ENCODE measurements around the gene SSC5D.

DNA sequence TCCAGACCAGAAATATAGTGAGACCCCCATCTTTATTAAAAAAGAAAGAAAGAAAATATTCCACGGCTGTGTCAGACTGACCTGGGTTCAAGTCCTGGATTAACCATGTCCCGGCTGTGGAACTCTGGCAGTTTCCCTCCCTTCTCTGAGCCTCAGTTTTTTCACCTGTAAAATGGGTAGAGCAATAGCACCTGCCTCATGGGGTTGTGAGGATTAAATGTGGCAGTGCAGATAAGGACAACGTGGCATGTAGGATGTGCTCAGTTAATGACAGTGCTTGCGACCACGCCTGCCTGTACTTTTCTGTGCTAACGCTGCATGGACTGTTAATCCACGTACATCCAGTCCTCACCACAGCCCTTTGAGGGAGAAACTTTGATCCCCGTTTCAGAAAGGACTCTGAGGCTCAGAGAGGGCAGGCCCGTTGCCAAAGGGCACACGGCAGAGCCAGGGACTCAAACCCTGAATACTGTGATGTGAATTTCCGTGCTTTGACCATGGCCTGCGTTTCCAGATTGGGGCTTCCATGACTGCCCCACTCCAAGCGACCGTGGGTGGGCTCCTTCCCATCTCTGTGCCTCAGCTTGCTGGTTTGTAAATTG lies 32.6 kb downstream of the SSC5D start:
- TF ChIP-seq SIN3A (IDR thresholded peaks at IDR 0.05; ENCODE audit: borderline replicate concordance, insufficient read depth, low read length), result no peak
- TF ChIP-seq, protein P1, sequence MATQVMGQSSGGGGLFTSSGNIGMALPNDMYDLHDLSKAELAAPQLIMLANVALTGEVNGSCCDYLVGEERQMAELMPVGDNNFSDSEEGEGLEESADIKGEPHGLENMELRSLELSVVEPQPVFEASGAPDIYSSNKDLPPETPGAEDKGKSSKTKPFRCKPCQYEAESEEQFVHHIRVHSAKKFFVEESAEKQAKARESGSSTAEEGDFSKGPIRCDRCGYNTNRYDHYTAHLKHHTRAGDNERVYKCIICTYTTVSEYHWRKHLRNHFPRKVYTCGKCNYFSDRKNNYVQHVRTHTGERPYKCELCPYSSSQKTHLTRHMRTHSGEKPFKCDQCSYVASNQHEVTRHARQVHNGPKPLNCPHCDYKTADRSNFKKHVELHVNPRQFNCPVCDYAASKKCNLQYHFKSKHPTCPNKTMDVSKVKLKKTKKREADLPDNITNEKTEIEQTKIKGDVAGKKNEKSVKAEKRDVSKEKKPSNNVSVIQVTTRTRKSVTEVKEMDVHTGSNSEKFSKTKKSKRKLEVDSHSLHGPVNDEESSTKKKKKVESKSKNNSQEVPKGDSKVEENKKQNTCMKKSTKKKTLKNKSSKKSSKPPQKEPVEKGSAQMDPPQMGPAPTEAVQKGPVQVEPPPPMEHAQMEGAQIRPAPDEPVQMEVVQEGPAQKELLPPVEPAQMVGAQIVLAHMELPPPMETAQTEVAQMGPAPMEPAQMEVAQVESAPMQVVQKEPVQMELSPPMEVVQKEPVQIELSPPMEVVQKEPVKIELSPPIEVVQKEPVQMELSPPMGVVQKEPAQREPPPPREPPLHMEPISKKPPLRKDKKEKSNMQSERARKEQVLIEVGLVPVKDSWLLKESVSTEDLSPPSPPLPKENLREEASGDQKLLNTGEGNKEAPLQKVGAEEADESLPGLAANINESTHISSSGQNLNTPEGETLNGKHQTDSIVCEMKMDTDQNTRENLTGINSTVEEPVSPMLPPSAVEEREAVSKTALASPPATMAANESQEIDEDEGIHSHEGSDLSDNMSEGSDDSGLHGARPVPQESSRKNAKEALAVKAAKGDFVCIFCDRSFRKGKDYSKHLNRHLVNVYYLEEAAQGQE (IDR thresholded peaks at IDR 0.05; ENCODE audit: insufficient read depth in 1 of 2, low read depth in 2 of 2, low read length in 2 of 2), result no peak
- no peak for TF ChIP-seq TAF1 (IDR thresholded peaks at IDR 0.05; ENCODE audit: borderline replicate concordance, insufficient read depth, low read length)
- no peak for TF ChIP-seq POLR2AphosphoS5 (IDR thresholded peaks at IDR 0.05; ENCODE audit: low read depth, low read length)

Measured in PFSK-1 (cell line).